SK-N-SH (cell line): Measurements from ENCODE around the gene PTK7. TPM values are rescaled to one million over a fixed set of nuclear protein-coding genes. Genes with fewer than 3 reads are reported as not detected.

Experiments
- CTCF ChIA-PET: fragments of 300-600, 350-600 bp; formaldehyde crosslinking; extraction: SDS; loops from one replicate; lab custom pipeline; 2021; lab: Yijun Ruan, JAX
- POLR2A ChIA-PET: fragments of 350-600 bp; sonication (Branson Sonifier 250); formaldehyde crosslinking; extraction: SDS; loops from one replicate; lab custom pipeline; 2020; ENCODE audit warnings: antibody characterized with exemption, inconsistent platforms; lab: Yijun Ruan, JAX
- DNase-seq: peaks from one replicate; pipeline ENCODE4 v3.0.0; 2012
- H2AFZ ChIP-seq: fragments of 200-600 bp; sonication (generic); 2 replicates; pipeline ENCODE4 v1.8.1; 2016; ENCODE audit warnings: antibody characterized with exemption, mild to moderate bottlenecking, low read depth
- H3F3A ChIP-seq: fragments of 200-600 bp; sonication (generic); replicated peaks from 2 replicates; pipeline ENCODE3; 2016; ENCODE audit warnings: antibody characterized with exemption, mild to moderate bottlenecking; ENCODE audit not compliant: insufficient read depth
- H3K27ac ChIP-seq, 2 experiments: fragments of 200-500 bp in 1 of 2; fragments of 200-600 bp in 1 of 2; sonication (Bioruptor generic) in 1 of 2; sonication (generic), shearing (Covaris generic) in 1 of 2; 2 replicates each; pipeline versions ENCODE4 v1.5.1 to v1.6.1; 2014 to 2016; ENCODE audit warnings: low read depth in 2 of 2, inconsistent platforms in 1 of 2, low read length in 1 of 2, mild to moderate bottlenecking in 1 of 2, mixed read lengths in 1 of 2
- H3K27me3 ChIP-seq: fragments of 200-600 bp; sonication (generic), shearing (Covaris generic); 2 replicates; pipeline ENCODE4 v1.6.1; 2016; ENCODE audit warnings: mixed run types; ENCODE audit not compliant: insufficient read depth
- H3K36me3 ChIP-seq, 2 experiments: fragments of 200-500 bp in 1 of 2; fragments of 200-600 bp in 1 of 2; sonication (Bioruptor generic) in 1 of 2; sonication (generic) in 1 of 2; replicated peaks in 1 of 2; 2 replicates each; pipeline versions ENCODE3 to v1.5.1; 2014 to 2016; ENCODE audit warnings: low read length in 1 of 2, mild to moderate bottlenecking in 1 of 2; ENCODE audit not compliant: insufficient read depth in 2 of 2, control insufficient read depth in 1 of 2
- H3K4me1 ChIP-seq, 2 experiments: fragments of 200-500 bp in 1 of 2; fragments of 200-600 bp in 1 of 2; sonication (Bioruptor generic) in 1 of 2; sonication (generic), shearing (Covaris generic) in 1 of 2; 2 replicates each; pipeline versions ENCODE4 v1.5.1 to v1.6.1; 2014 to 2016; ENCODE audit warnings: low read depth in 1 of 2, low read length in 1 of 2, mixed run types in 1 of 2; ENCODE audit not compliant: insufficient read depth in 2 of 2, control insufficient read depth in 1 of 2
- H3K4me2 ChIP-seq: fragments of 200-600 bp; sonication (generic), shearing (Covaris generic); 2 replicates; pipeline ENCODE4 v1.6.1; 2017; ENCODE audit warnings: mixed run types
- H3K4me3 ChIP-seq, 2 experiments: fragments of 200-500 bp in 1 of 2; fragments of 200-600 bp in 1 of 2; sonication (Bioruptor generic) in 1 of 2; sonication (generic), shearing (Covaris generic) in 1 of 2; 2 replicates each; pipeline versions ENCODE4 v1.5.1 to v1.8.1; 2014 to 2016; ENCODE audit warnings: low read depth in 2 of 2, inconsistent platforms in 1 of 2, low read length in 1 of 2, mild to moderate bottlenecking in 1 of 2, mixed read lengths in 1 of 2, moderate library complexity in 1 of 2
- H3K79me2 ChIP-seq: fragments of 200-600 bp; sonication (generic); 2 replicates; pipeline ENCODE4 v1.8.1; 2017; ENCODE audit warnings: mild to moderate bottlenecking; ENCODE audit not compliant: insufficient read depth
- H3K9ac ChIP-seq: fragments of 200-600 bp; sonication (generic); 2 replicates; pipeline ENCODE4 v1.6.1; 2017; ENCODE audit warnings: mixed run types
- H3K9me2 ChIP-seq: fragments of 200-600 bp; sonication (generic); 2 replicates; pipeline ENCODE4 v1.6.1; 2017; ENCODE audit warnings: mixed run types
- H3K9me3 ChIP-seq: fragments of 200-600 bp; sonication (generic); 2 replicates; pipeline ENCODE4 v1.6.1; 2017; ENCODE audit warnings: mixed run types, mild to moderate bottlenecking, moderate library complexity
- H4K20me1 ChIP-seq: fragments of 200-600 bp; sonication (generic); 2 replicates; pipeline ENCODE4 v1.6.1; 2017; ENCODE audit warnings: mild to moderate bottlenecking, mixed run types; ENCODE audit not compliant: insufficient read depth
- CHD2 ChIP-seq: fragments of 150-350 bp; IDR thresholded peaks from 2 replicates; pipeline ENCODE4 v1.6.1; 2018; ENCODE audit warnings: low read length; ENCODE audit not compliant: partially characterized antibody
- CTCF ChIP-seq: fragments of 200-600 bp; sonication (generic); IDR thresholded peaks from 2 replicates; pipeline ENCODE4 v1.6.1; 2017; ENCODE audit warnings: antibody characterized with exemption, mild to moderate bottlenecking, moderate library complexity
- EP300 ChIP-seq, 2 experiments: IDR thresholded peaks; 2 replicates each; pipeline versions ENCODE4 v1.4.0 to v1.6.1; 2012; ENCODE audit warnings: borderline replicate concordance in 1 of 2, low read depth in 1 of 2, low read length in 1 of 2
- FOSL2 ChIP-seq: IDR thresholded peaks from 2 replicates; pipeline ENCODE4 v1.4.0; 2012; ENCODE audit warnings: low read depth, mild to moderate bottlenecking, moderate library complexity, borderline replicate concordance
- GABPA ChIP-seq: IDR thresholded peaks from 2 replicates; pipeline ENCODE4 v1.4.0; 2012; ENCODE audit warnings: low read depth, mild to moderate bottlenecking
- GATA2 ChIP-seq: sonication (generic); formaldehyde crosslinking; IDR thresholded peaks from 2 replicates; pipeline ENCODE4 v1.5.0; 2020; ENCODE audit warnings: mild to moderate bottlenecking, missing genetic modification reagents
- JUND ChIP-seq: IDR thresholded peaks from 2 replicates; pipeline ENCODE4 v1.4.0; 2012
- MAX ChIP-seq: IDR thresholded peaks from 2 replicates; pipeline ENCODE4 v1.4.0; 2012; ENCODE audit warnings: low read depth
- MEF2A ChIP-seq: IDR thresholded peaks from 2 replicates; pipeline ENCODE4 v1.4.0; 2012; ENCODE audit warnings: low read depth, borderline replicate concordance
- PBX3 ChIP-seq: IDR thresholded peaks from 2 replicates; pipeline ENCODE4; 2012
- POLR2AphosphoS5 ChIP-seq: IDR thresholded peaks from 2 replicates; pipeline ENCODE4 v1.6.1; 2012; ENCODE audit warnings: low read depth, low read length
- RAD21 ChIP-seq: IDR thresholded peaks from 2 replicates; pipeline ENCODE4 v1.6.1; 2012; ENCODE audit warnings: mild to moderate bottlenecking, low read length
- RCOR1 ChIP-seq: fragments of 150-350 bp; IDR thresholded peaks from 2 replicates; pipeline ENCODE4 v1.6.1; 2017; ENCODE audit warnings: antibody characterized with exemption, low read length
- REST ChIP-seq: IDR thresholded peaks from 2 replicates; pipeline ENCODE4 v1.6.1; 2012; ENCODE audit warnings: mild to moderate bottlenecking, low read depth, low read length, moderate library complexity
- RFX5 ChIP-seq: IDR thresholded peaks from 2 replicates; pipeline ENCODE4 v1.6.1; 2012; ENCODE audit warnings: mild to moderate bottlenecking, improper control_type of control experiment, low read length
- SMC3 ChIP-seq: IDR thresholded peaks from 2 replicates; pipeline ENCODE4 v1.6.1; 2012; ENCODE audit warnings: low read depth, low read length, improper control_type of control experiment
- TCF12 ChIP-seq: IDR thresholded peaks from 2 replicates; pipeline ENCODE4 v1.4.0; 2012
- TEAD4 ChIP-seq: IDR thresholded peaks from 2 replicates; pipeline ENCODE4 v1.4.0; 2012; ENCODE audit warnings: mild to moderate bottlenecking, borderline replicate concordance; ENCODE audit not compliant: insufficient read depth
- YY1 ChIP-seq: IDR thresholded peaks from 2 replicates; pipeline ENCODE4 v1.4.0; 2012; ENCODE audit warnings: low read depth, mild to moderate bottlenecking
- WGBS: methylation state at CpG from one replicate; pipeline ENCODE4 v1.1.6; 2017; ENCODE audit warnings: low lambda C conversion rate; 5-methylcytosine and 5-hydroxymethylcytosine counted together
- polyA plus RNA-seq, 3 experiments: library from polyadenylated mRNA; depleted of rRNA; stranded (reverse); fragments of >200 nt; gene quantifications; 2 replicates each; pipeline ENCODE4 v1.2.3, GENCODE V29; 2012

Gene PTK7
- polyA plus RNA-seq, 1 of the 3 experiments (the other 2 are of a cell fraction), result 105 TPM

GRCh38 chr6:43097098-43097489, 21.0 kb downstream of the PTK7 start:
- Histone ChIP-seq H3K9ac (peak overlapping the region; percentile 16; the same call in 1 of the 2 replicates), H3K4me2 (peak overlapping the region; percentile 66), H3K4me3 (0 out of 4 replicates have a peak overlapping the region, but pooled peaks of 1 of the 2 experiments have one; percentile 8), H3K4me1 (peaks cover 25 to 43% of the 10 kb centered on the region in 2 experiments), H4K20me1 (no peaks in the 10 kb centered on the region; the same call in 1 of the 2 replicates), H3K9me3 (no peaks in the 10 kb centered on the region), H3K79me2 (peaks cover 93% of the 10 kb centered on the region), H3K36me3 (peaks cover 0 to 6% of the 10 kb centered on the region in 2 experiments), H3K9me2 (no peaks in the 10 kb centered on the region), H3K27ac (peak overlapping the region; percentile 64 to 73), H3K27me3 (no peaks in the 10 kb centered on the region), H3F3A (peaks cover 32% of the 10 kb centered on the region), H2AFZ (no peak overlapping the region)
- WGBS, result 84% methylated on average over 3 of the region's 5 CpGs
- ChIA-PET POLR2A (no interaction called here), CTCF (interaction anchor here (1.1 to 2.9 kb wide), 3 partner anchors 20 to 46 kb away, joined by 4 to 12 read pairs (median 6); no protein-coding TSS in a partner anchor)
- DNase-seq, result peak; percentile 29
- TF ChIP-seq GATA2 (CRISPR knock-in tag) (no peak), RAD21 (no peak), RCOR1 (no peak), MEF2A (no peak), RFX5 (no peak), EP300 (IDR thresholded peaks at IDR 0.05; ENCODE audit: borderline replicate concordance in 1 of 2, low read depth in 1 of 2, low read length in 1 of 2) (no peak), PBX3 (no peak), YY1 (no peak), JUND (no peak), REST (no peak), GABPA (no peak), CHD2 (no peak), FOSL2 (no peak), POLR2AphosphoS5 (no peak), TCF12 (no peak; the same call in 1 of the 2 replicates), MAX (no peak), SMC3 (no peak), TEAD4 (no peak), CTCF (no peak; the same call in 1 of the 2 replicates)
